Omental fat pad (tissue), 4 donors: ENCODE data around the gene APOL1. TPM values are rescaled to one million over a fixed set of nuclear protein-coding genes. Genes with fewer than 3 reads are reported as not detected.

Experiments used
- ATAC-seq: fragments of 150-250 bp; one replicate; pipeline ENCODE4 v1.9.1; 2016; ENCODE audit warnings: mild to moderate bottlenecking, moderate library complexity; ENCODE audit not compliant: low FRiP score
- DNase-seq: peaks from one replicate; pipeline ENCODE4 v3.0.0-alpha.2; 2019; ENCODE audit warnings: low spot score
- CTCF ChIP-seq, 3 donors: fragments of 450-650 bp; IDR thresholded peaks; one replicate each; pipeline ENCODE4 v1.5.1; 2016 to 2017; ENCODE audit warnings: antibody characterized with exemption in 3 of 3, mild to moderate bottlenecking in 3 of 3, moderate library complexity in 2 of 3
- small RNA-seq: library from RNA; depleted of rRNA; stranded (forward); fragments of <200 nt; gene quantifications from one replicate; pipeline ENCODE3, GENCODE V24; 2016
- total RNA-seq, 4 donors: library from RNA; depleted of rRNA; stranded (reverse); fragments of >200 nt; gene quantifications; one replicate each; pipeline ENCODE4 v1.1.0, GENCODE V29; 2016

Gene APOL1
- total RNA-seq, 4 donors from 2014 or later, result 27.3 to 89.3 (median 65.3) TPM

- DNase-seq, result no peak
- TF ChIP-seq CTCF (IDR thresholded peaks at IDR 0.05), result no peak
- no peak for ATAC-seq
Measured at GRCh38 chr22:36316419-36316818, 63.5 kb downstream of the APOL1 start.

Small RNAs within 50 kb of the gene (small RNA-seq; reads per million reads assigned to genes)
- gene MIR6819, result not detected

Other genes with a start within 250 kb of the APOL1 start
- gene RBFOX2, start 224.3 kb upstream of the APOL1 start, total RNA-seq, result 10 to 100 TPM; 41.2 to 80.7 (median 60.1) TPM
- gene APOL3, start 92.4 kb upstream of the APOL1 start, total RNA-seq, result 100 to 1,000 TPM in 1 of 4 donors, 10 to 100 TPM in 3; 39.5 to 273 (median 73.9) TPM
- gene APOL4, start 51.3 kb upstream of the APOL1 start, total RNA-seq, result 100 to 1,000 TPM in 1 of 4 donors, 10 to 100 TPM in 2, under 1 TPM in 1; 0.31 to 113 (median 44.3) TPM
- 100 to 1,000 TPM in 2 of 4 donors, 10 to 100 TPM in 2; 63.2 to 122 (median 93.0) TPM for gene APOL2, start 13.6 kb upstream of the APOL1 start, total RNA-seq
- 100 to 1,000 TPM; 225 to 463 (median 370) TPM for gene MYH9, start 134.8 kb downstream of the APOL1 start, total RNA-seq
- 10 to 100 TPM; 53.2 to 82.0 (median 66.2) TPM for gene TXN2, start 228.5 kb downstream of the APOL1 start, total RNA-seq